Keratinocyte (primary cell): ENCODE results near the gene PYGB. TPM values are rescaled to one million over a fixed set of nuclear protein-coding genes. Genes with fewer than 3 reads are reported as not detected.

Experiments used
- DNase-seq: peaks from one replicate; pipeline ENCODE4 v3.0.0-alpha.2; 2011; ENCODE audit warnings: low read depth, missing footprints, low spot score
- FAIRE-seq: peaks from 2 replicates; lab custom pipeline; 2011; peaks lifted over from hg19 to GRCh38; lab: Jason Lieb, UNC
- H2AFZ ChIP-seq: 2 replicates; pipeline ENCODE4 v1.6.0; 2012; ENCODE audit warnings: low read length, control low read depth, inconsistent platforms; ENCODE audit not compliant: control insufficient read depth
- H3K27ac ChIP-seq: 2 replicates; pipeline ENCODE4 v1.5.1; 2011; ENCODE audit warnings: low read length; ENCODE audit not compliant: control insufficient read depth, insufficient read depth
- H3K27me3 ChIP-seq: 3 replicates; pipeline ENCODE4 v1.6.0; 2011; ENCODE audit warnings: low read length; ENCODE audit not compliant: control insufficient read depth, insufficient read depth; ENCODE audit errors: extremely low read depth
- H3K36me3 ChIP-seq, 2 experiments: 2 replicates in 1 of 2; 3 replicates in 1 of 2; pipeline ENCODE4 v1.5.1; 2011; ENCODE audit warnings: low read length in 2 of 2, mild to moderate bottlenecking in 1 of 2; ENCODE audit not compliant: control insufficient read depth in 2 of 2, insufficient read depth in 2 of 2; ENCODE audit errors: extremely low read depth in 1 of 2
- H3K4me1 ChIP-seq: 3 replicates; pipeline ENCODE4 v1.5.1; 2011; ENCODE audit warnings: low read length; ENCODE audit not compliant: control insufficient read depth, insufficient read depth; ENCODE audit errors: extremely low read depth
- H3K4me2 ChIP-seq: 3 replicates; pipeline ENCODE4 v1.6.0; 2011; ENCODE audit warnings: low read depth, low read length; ENCODE audit not compliant: control insufficient read depth, insufficient read depth; ENCODE audit errors: extremely low read depth
- H3K4me3 ChIP-seq, 3 experiments: fragments of 200-600 bp in 1 of 3; sonication (generic) in 1 of 3; 2 replicates in 2 of 3; 3 replicates in 1 of 3; pipeline ENCODE4 v1.5.1; 2011 to 2016; ENCODE audit warnings: low read length in 3 of 3, mild to moderate bottlenecking in 3 of 3, control low read depth in 2 of 3, inconsistent platforms in 1 of 3, low read depth in 1 of 3, mixed read lengths in 1 of 3, mixed run types in 1 of 3, moderate library complexity in 1 of 3; ENCODE audit not compliant: control insufficient read depth in 2 of 3, insufficient read depth in 2 of 3; ENCODE audit errors: extremely low read depth in 1 of 3
- H3K79me2 ChIP-seq: 2 replicates; pipeline ENCODE4 v1.6.0; 2012; ENCODE audit warnings: low read length; ENCODE audit not compliant: control insufficient read depth, insufficient read depth
- H3K9ac ChIP-seq: 3 replicates; pipeline ENCODE4 v1.6.0; 2011; ENCODE audit warnings: low read length; ENCODE audit not compliant: control insufficient read depth, insufficient read depth; ENCODE audit errors: extremely low read depth
- H3K9me1 ChIP-seq: 3 replicates; pipeline ENCODE4 v1.6.0; 2011; ENCODE audit warnings: low read length; ENCODE audit not compliant: control insufficient read depth, insufficient read depth; ENCODE audit errors: extremely low read depth
- H3K9me3 ChIP-seq: 2 replicates; pipeline ENCODE4 v1.5.1; 2012; ENCODE audit warnings: low read depth, low read length; ENCODE audit not compliant: control insufficient read depth
- H4K20me1 ChIP-seq: 3 replicates; pipeline ENCODE4 v1.6.0; 2011; ENCODE audit warnings: low read length; ENCODE audit not compliant: control insufficient read depth, insufficient read depth; ENCODE audit errors: extremely low read depth
- EZH2 ChIP-seq: IDR thresholded peaks from one replicate; pipeline ENCODE4 v1.6.1; 2012; ENCODE audit warnings: inconsistent platforms, mild to moderate bottlenecking, low read length, moderate library complexity
- dilution Hi-C: fragments of 300-500 bp; cut with MboI; formaldehyde crosslinking; loops from one replicate; pipeline ENCODE4 v1.7.0; 2020; ENCODE audit warnings: low sequenced_read_pairs; ENCODE audit not compliant: extremely low pct_ligation_motif_present
- polyA plus RNA-seq, 5 experiments: library from polyadenylated mRNA; depleted of rRNA in 3 of 5; stranded (reverse) in 3 of 5; stranded (forward) in 1 of 5; unstranded in 1 of 5; fragments of >200 nt; gene quantifications; 1 replicate in 1 of 5; 2 replicates in 3 of 5; 3 replicates in 1 of 5; pipeline versions ENCODE4 v1.2.1 to v1.2.3, GENCODE V29; 2011 to 2012; ENCODE audit warnings: missing spikeins in 2 of 5, low read depth in 1 of 5, low replicate concordance in 1 of 5
- TF ChIP-seq, protein P1 (sequence below), 3 experiments: IDR thresholded peaks in 1 of 3; conservative IDR thresholded peaks in 1 of 3; optimal IDR thresholded peaks in 1 of 3; 2 replicates in 2 of 3; 3 replicates in 1 of 3; pipeline versions ENCODE3 to v1.5.1; 2011; ENCODE audit warnings: low read length in 3 of 3, mild to moderate bottlenecking in 3 of 3, moderate library complexity in 2 of 3, control low read depth in 1 of 3, inconsistent platforms in 1 of 3; ENCODE audit not compliant: insufficient read depth in 2 of 3; ENCODE audit errors: extremely low read depth in 1 of 3

Gene PYGB
- polyA plus RNA-seq, 1 donor (not counting 4 experiments of a cell fraction or from before 2014, with no cell fraction given): 78.3 TPM

GRCh38 chr20:25283221-25283951 is 35.5 kb downstream of the PYGB start:
- H2AFZ ChIP-seq: no peak overlapping the region
- peaks cover 75 to 83% of the 10 kb centered on the region in 2 experiments for H3K36me3 ChIP-seq
- no peaks in the 10 kb centered on the region for H3K9me1 ChIP-seq
- H3K27me3 ChIP-seq: no peaks in the 10 kb centered on the region
- H3K79me2 ChIP-seq: peaks cover 2% of the 10 kb centered on the region
- H3K4me3 ChIP-seq: no peak overlapping the region
- H3K27ac ChIP-seq: no peak overlapping the region
- H3K4me2 ChIP-seq: no peak overlapping the region
- no peak for TF ChIP-seq EZH2
- TF ChIP-seq, protein P1, sequence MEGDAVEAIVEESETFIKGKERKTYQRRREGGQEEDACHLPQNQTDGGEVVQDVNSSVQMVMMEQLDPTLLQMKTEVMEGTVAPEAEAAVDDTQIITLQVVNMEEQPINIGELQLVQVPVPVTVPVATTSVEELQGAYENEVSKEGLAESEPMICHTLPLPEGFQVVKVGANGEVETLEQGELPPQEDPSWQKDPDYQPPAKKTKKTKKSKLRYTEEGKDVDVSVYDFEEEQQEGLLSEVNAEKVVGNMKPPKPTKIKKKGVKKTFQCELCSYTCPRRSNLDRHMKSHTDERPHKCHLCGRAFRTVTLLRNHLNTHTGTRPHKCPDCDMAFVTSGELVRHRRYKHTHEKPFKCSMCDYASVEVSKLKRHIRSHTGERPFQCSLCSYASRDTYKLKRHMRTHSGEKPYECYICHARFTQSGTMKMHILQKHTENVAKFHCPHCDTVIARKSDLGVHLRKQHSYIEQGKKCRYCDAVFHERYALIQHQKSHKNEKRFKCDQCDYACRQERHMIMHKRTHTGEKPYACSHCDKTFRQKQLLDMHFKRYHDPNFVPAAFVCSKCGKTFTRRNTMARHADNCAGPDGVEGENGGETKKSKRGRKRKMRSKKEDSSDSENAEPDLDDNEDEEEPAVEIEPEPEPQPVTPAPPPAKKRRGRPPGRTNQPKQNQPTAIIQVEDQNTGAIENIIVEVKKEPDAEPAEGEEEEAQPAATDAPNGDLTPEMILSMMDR (optimal IDR thresholded peaks at IDR 0.05 in 1 of 3, IDR thresholded peaks at IDR 0.05 in 1 of 3, conservative IDR thresholded peaks at IDR 0.05 in 1 of 3; ENCODE audit: extremely low read depth in 1 of 3, insufficient read depth in 2 of 3, low read length in 3 of 3): no peak
- H4K20me1 ChIP-seq: peaks cover 6% of the 10 kb centered on the region
- no peak for DNase-seq
- H3K4me1 ChIP-seq: no peaks in the 10 kb centered on the region
- no peak overlapping the region for H3K9ac ChIP-seq
- H3K9me3 ChIP-seq: no peaks in the 10 kb centered on the region
- FAIRE-seq: no peak
- dilution Hi-C loops: no loop called here

- H3K4me3 ChIP-seq: no peak overlapping the region
- no peaks in the 10 kb centered on the region for H3K27me3 ChIP-seq
- no peak for DNase-seq
- no peak overlapping the region for H3K9ac ChIP-seq
- H3K36me3 ChIP-seq: peaks cover 74 to 88% of the 10 kb centered on the region in 2 experiments
- H3K79me2 ChIP-seq: peaks cover 2% of the 10 kb centered on the region
- no peaks in the 10 kb centered on the region for H3K9me3 ChIP-seq
- H3K27ac ChIP-seq: no peak overlapping the region
- TF ChIP-seq, protein P1 (optimal IDR thresholded peaks at IDR 0.05 in 1 of 3, IDR thresholded peaks at IDR 0.05 in 1 of 3, conservative IDR thresholded peaks at IDR 0.05 in 1 of 3; ENCODE audit: extremely low read depth in 1 of 3, insufficient read depth in 2 of 3, low read length in 3 of 3): no peak
- no peak for TF ChIP-seq EZH2
- H2AFZ ChIP-seq: no peak overlapping the region
- H3K4me1 ChIP-seq: no peaks in the 10 kb centered on the region
- dilution Hi-C loops: no loop called here
- peaks cover 6% of the 10 kb centered on the region for H4K20me1 ChIP-seq
- no peak overlapping the region for H3K4me2 ChIP-seq
- no peaks in the 10 kb centered on the region for H3K9me1 ChIP-seq
- FAIRE-seq: no peak
These were observed 36.3 kb downstream of the PYGB start for GRCh38 chr20:25284131-25284601.
